Measurements from ENCODE around the gene MEGF11. TPM values are rescaled to one million over a fixed set of nuclear protein-coding genes. Genes with fewer than 3 reads are reported as not detected.
"Not testable (repeated sequence)": the region's sequence is repeated elsewhere in the genome, so short reads cannot be mapped to it uniquely, and the experiment has no call there.

Gene MEGF11
- total RNA-seq, 1 experiment from 2014 or later, result 0.09 TPM

GRCh38 chr15:66246937-66247336, 6.6 kb downstream of the MEGF11 start:
- ChIA-PET CTCF (interaction anchor here (0.8 kb wide), 1 partner anchor 129 kb away, joined by 3 read pairs; no protein-coding TSS in a partner anchor), POLR2A (no interaction called here)
- TF ChIP-seq CTCF (IDR thresholded peaks at IDR 0.05; ENCODE audit: unreplicated experiment), result no peak
- Mint-ChIP-seq H3K36me3 (ENCODE audit: insufficient read depth, unreplicated experiment) (no peaks in the 10 kb centered on the region), H3K4me3 (ENCODE audit: unreplicated experiment) (no peak overlapping the region), H3K4me1 (ENCODE audit: insufficient read depth, unreplicated experiment) (peaks cover 1% of the 10 kb centered on the region), H3K27ac (ENCODE audit: low read depth, unreplicated experiment) (no peak overlapping the region), H3K27me3 (ENCODE audit: insufficient read depth, unreplicated experiment) (peaks cover 46% of the 10 kb centered on the region), H3K9me3 (ENCODE audit: unreplicated experiment) (no peaks in the 10 kb centered on the region)
- no peak for DNase-seq (ENCODE audit: unreplicated experiment)
- intact Hi-C loops (cut with micrococcal nuclease), result no loop called here
- no TSS peak for BruUV-seq (replicated peaks)

- H3K27ac Mint-ChIP-seq (ENCODE audit: low read depth, unreplicated experiment); DNase-seq (ENCODE audit: unreplicated experiment); POLR2A ChIA-PET; H3K4me1 Mint-ChIP-seq (ENCODE audit: insufficient read depth, unreplicated experiment); H3K9me3 Mint-ChIP-seq (ENCODE audit: unreplicated experiment); intact Hi-C loops (cut with micrococcal nuclease); H3K36me3 Mint-ChIP-seq (ENCODE audit: insufficient read depth, unreplicated experiment); BruUV-seq (replicated peaks); H3K4me3 Mint-ChIP-seq (ENCODE audit: unreplicated experiment): not testable (repeated sequence)
- peaks cover 37% of the 10 kb centered on the region for H3K27me3 Mint-ChIP-seq (ENCODE audit: insufficient read depth, unreplicated experiment)
- CTCF ChIA-PET, result interaction anchor here (0.7 kb wide), 1 partner anchor 325 kb away, joined by 3 read pairs; no protein-coding TSS in a partner anchor
Observed at GRCh38 chr15:66245832-66246231, 7.7 kb downstream of the MEGF11 start.

GRCh38 chr15:66241908-66242285, 11.7 kb downstream of the MEGF11 start:
- intact Hi-C loops (cut with micrococcal nuclease), result no loop called here
- Mint-ChIP-seq H3K27me3 (ENCODE audit: insufficient read depth, unreplicated experiment) (peaks cover 27% of the 10 kb centered on the region), H3K4me1 (ENCODE audit: insufficient read depth, unreplicated experiment) (peaks cover 8% of the 10 kb centered on the region), H3K27ac (ENCODE audit: low read depth, unreplicated experiment) (peak overlapping the region; percentile 21), H3K9me3 (ENCODE audit: unreplicated experiment) (no peaks in the 10 kb centered on the region), H3K36me3 (ENCODE audit: insufficient read depth, unreplicated experiment) (no peaks in the 10 kb centered on the region), H3K4me3 (ENCODE audit: unreplicated experiment) (no peak overlapping the region)
- BruUV-seq (replicated peaks), result no TSS peak
- CTCF ChIA-PET, result no interaction called here
- no peak for TF ChIP-seq CTCF (IDR thresholded peaks at IDR 0.05; ENCODE audit: unreplicated experiment)
- no peak for DNase-seq (ENCODE audit: unreplicated experiment)
- POLR2A ChIA-PET, result interaction anchor here (0.7 kb wide), 1 partner anchor 282 kb away, joined by 3 read pairs; no protein-coding TSS in a partner anchor

GRCh38 chr15:66241087-66241907, 12.3 kb downstream of the MEGF11 start:
- Mint-ChIP-seq H3K4me1 (ENCODE audit: insufficient read depth, unreplicated experiment) (peaks cover 8% of the 10 kb centered on the region), H3K36me3 (ENCODE audit: insufficient read depth, unreplicated experiment) (no peaks in the 10 kb centered on the region), H3K27me3 (ENCODE audit: insufficient read depth, unreplicated experiment) (peaks cover 33% of the 10 kb centered on the region), H3K4me3 (ENCODE audit: unreplicated experiment) (no peak overlapping the region), H3K9me3 (ENCODE audit: unreplicated experiment) (no peaks in the 10 kb centered on the region), H3K27ac (ENCODE audit: low read depth, unreplicated experiment) (peak overlapping the region; percentile 21)
- ChIA-PET CTCF (no interaction called here), POLR2A (no interaction called here)
- no peak for DNase-seq (ENCODE audit: unreplicated experiment)
- BruUV-seq (replicated peaks), result no TSS peak
- intact Hi-C loops (cut with micrococcal nuclease), result no loop called here
- no peak for TF ChIP-seq CTCF (IDR thresholded peaks at IDR 0.05; ENCODE audit: unreplicated experiment)
